Astrocyte (in vitro differentiated cells and primary cell): ENCODE results near the gene MYOF.

Experiments used
- EZH2 ChIP-seq: IDR thresholded peaks from 2 replicates; pipeline ENCODE4 v1.6.1; 2012; ENCODE audit warnings: mild to moderate bottlenecking, low read length, inconsistent platforms; ENCODE audit not compliant: insufficient read depth
- TF ChIP-seq, protein P1 (sequence below): IDR thresholded peaks from 2 replicates; pipeline ENCODE4 v1.5.1; 2011; ENCODE audit warnings: low read depth, mild to moderate bottlenecking, inconsistent platforms, low read length, moderate library complexity; ENCODE audit not compliant: insufficient read depth

- TF ChIP-seq, protein P1, sequence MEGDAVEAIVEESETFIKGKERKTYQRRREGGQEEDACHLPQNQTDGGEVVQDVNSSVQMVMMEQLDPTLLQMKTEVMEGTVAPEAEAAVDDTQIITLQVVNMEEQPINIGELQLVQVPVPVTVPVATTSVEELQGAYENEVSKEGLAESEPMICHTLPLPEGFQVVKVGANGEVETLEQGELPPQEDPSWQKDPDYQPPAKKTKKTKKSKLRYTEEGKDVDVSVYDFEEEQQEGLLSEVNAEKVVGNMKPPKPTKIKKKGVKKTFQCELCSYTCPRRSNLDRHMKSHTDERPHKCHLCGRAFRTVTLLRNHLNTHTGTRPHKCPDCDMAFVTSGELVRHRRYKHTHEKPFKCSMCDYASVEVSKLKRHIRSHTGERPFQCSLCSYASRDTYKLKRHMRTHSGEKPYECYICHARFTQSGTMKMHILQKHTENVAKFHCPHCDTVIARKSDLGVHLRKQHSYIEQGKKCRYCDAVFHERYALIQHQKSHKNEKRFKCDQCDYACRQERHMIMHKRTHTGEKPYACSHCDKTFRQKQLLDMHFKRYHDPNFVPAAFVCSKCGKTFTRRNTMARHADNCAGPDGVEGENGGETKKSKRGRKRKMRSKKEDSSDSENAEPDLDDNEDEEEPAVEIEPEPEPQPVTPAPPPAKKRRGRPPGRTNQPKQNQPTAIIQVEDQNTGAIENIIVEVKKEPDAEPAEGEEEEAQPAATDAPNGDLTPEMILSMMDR: no peak
- TF ChIP-seq EZH2: no peak
These were observed 147.2 kb downstream of the MYOF start for GRCh38 chr10:93334901-93335327.
